Kidney (tissue), 14 donors: ENCODE measurements around the gene PRKAR2B. TPM values are rescaled to one million over a fixed set of nuclear protein-coding genes. Genes with fewer than 3 reads are reported as not detected.
"Not testable (repeated sequence)": the region's sequence is repeated elsewhere in the genome, so short reads cannot be mapped to it uniquely, and the experiment has no call there.

Experiments used
- DNase-seq, 5 donors: peaks; one replicate each; pipeline ENCODE4 v3.0.0-alpha.2; 2013 to 2020
- FAIRE-seq: peaks from 2 replicates; lab custom pipeline; 2012; peaks lifted over from hg19 to GRCh38; lab: Jason Lieb, UNC
- H3K27ac ChIP-seq, 2 donors: one replicate each; pipeline ENCODE4 v1.7.0; 2013; ENCODE audit warnings: low read depth in 2 of 2, low read length in 2 of 2, inconsistent platforms in 1 of 2
- H3K27me3 ChIP-seq: one replicate; pipeline ENCODE4 v1.7.1; 2013; ENCODE audit warnings: low read length, inconsistent platforms; ENCODE audit not compliant: control insufficient read depth, insufficient read depth
- H3K36me3 ChIP-seq, 3 donors: one replicate each; pipeline versions ENCODE4 v1.7.0 to v1.7.1; 2013; ENCODE audit warnings: low read length in 3 of 3, control low read depth in 1 of 3, inconsistent platforms in 1 of 3; ENCODE audit not compliant: insufficient read depth in 3 of 3, control insufficient read depth in 2 of 3
- H3K4me1 ChIP-seq, 3 donors: one replicate each; pipeline versions ENCODE4 v1.7.0 to v1.7.1; 2013; ENCODE audit warnings: low read length in 3 of 3, inconsistent platforms in 1 of 3, low read depth in 1 of 3; ENCODE audit not compliant: control insufficient read depth in 2 of 3, insufficient read depth in 2 of 3
- H3K4me3 ChIP-seq, 3 donors: one replicate each; pipeline versions ENCODE4 v1.7.0 to v1.8.1; 2013; ENCODE audit warnings: low read length in 3 of 3, control low read depth in 1 of 3, inconsistent platforms in 1 of 3
- H3K9ac ChIP-seq, 3 donors: one replicate each; pipeline versions ENCODE4 v1.7.0 to v1.7.1; 2013; ENCODE audit warnings: low read length in 3 of 3, control low read depth in 1 of 3, inconsistent platforms in 1 of 3
- H3K9me3 ChIP-seq, 3 donors: one replicate each; pipeline versions ENCODE4 v1.7.0 to v1.7.1; 2013; ENCODE audit warnings: low read length in 3 of 3, control low read depth in 1 of 3, inconsistent platforms in 1 of 3; ENCODE audit not compliant: control insufficient read depth in 2 of 3, insufficient read depth in 1 of 3
- CTCF ChIP-seq: IDR thresholded peaks from 3 replicates; pipeline ENCODE4 v1.5.1; 2012; ENCODE audit warnings: mild to moderate bottlenecking, moderate library complexity, borderline replicate concordance; ENCODE audit not compliant: insufficient read depth; ENCODE audit errors: extremely low read depth
- intact Hi-C: fragments of 100-400 bp; cut with DNase I; formaldehyde crosslinking; loops from one replicate; pipeline ENCODE4 v1.11.1; 2022
- polyA plus RNA-seq: library from polyadenylated mRNA; stranded (reverse); fragments of 350-450 nt; fragmentation: Illumina TruSeq; extraction: RNeasy Lipid Tissue Mini Kit (QIAGEN cat#74804); gene quantifications from one replicate; pipeline ENCODE4 v1.2.3, GENCODE V29; 2014; ENCODE audit warnings: low read depth, low replicate concordance; ENCODE audit not compliant: insufficient read depth
- total RNA-seq: library from RNA; stranded (reverse); fragmentation: NEBNext Ultra II Directional; extraction: Animal tissue kit (Norgen Biotek cat#: 25700); gene quantifications from one replicate; pipeline ENCODE4 v1.2.1, GENCODE V29; 2021
- donor health status: control.
- donor health status: control.
- donor health status: control.
- donor health status: control.
- donor health status: control.
- donor health status: DM: yes; HTN: yes; CAD: no.
- donor health status: Normal renal cell carcinoma (clear cell type).

Gene PRKAR2B
- total and polyA plus RNA-seq, 2 donors from 2014 or later: 6.9 to 7.3 TPM

- Histone ChIP-seq H3K27ac (no peak overlapping the region), H3K4me1 (no peaks in the 10 kb centered on the region), H3K9me3 (no peaks in the 10 kb centered on the region), H3K27me3 (no peaks in the 10 kb centered on the region), H3K4me3 (no peak overlapping the region), H3K9ac (no peak overlapping the region), H3K36me3 (no peaks in the 10 kb centered on the region)
- DNase-seq: no peak
- no peak for TF ChIP-seq CTCF
- intact Hi-C loops: no loop called here
- no peak for FAIRE-seq
Measured at GRCh38 chr7:107154826-107155225, 110.3 kb downstream of the PRKAR2B start.

GRCh38 chr7:107155726-107156125, 111.2 kb downstream of the PRKAR2B start:
- H3K36me3 ChIP-seq, H3K27me3 ChIP-seq, H3K4me3 ChIP-seq, H3K4me1 ChIP-seq, H3K9me3 ChIP-seq, H3K9ac ChIP-seq, FAIRE-seq, H3K27ac ChIP-seq, DNase-seq, intact Hi-C loops: not testable (repeated sequence)

- no peaks in the 10 kb centered on the region for H3K36me3 ChIP-seq
- FAIRE-seq: no peak
- no peak overlapping the region for H3K4me3 ChIP-seq
- intact Hi-C loops: no loop called here
- H3K27ac ChIP-seq: no peak overlapping the region
- no peaks in the 10 kb centered on the region for H3K27me3 ChIP-seq
- no peak for DNase-seq
- no peak overlapping the region for H3K9ac ChIP-seq
- no peaks in the 10 kb centered on the region for H3K4me1 ChIP-seq
- no peaks in the 10 kb centered on the region for H3K9me3 ChIP-seq
- TF ChIP-seq CTCF: no peak
Measured at GRCh38 chr7:107157091-107157490, 112.6 kb downstream of the PRKAR2B start.

GRCh38 chr7:107158028-107158427, 113.5 kb downstream of the PRKAR2B start:
- Histone ChIP-seq H3K4me1 (no peaks in the 10 kb centered on the region), H3K36me3 (no peaks in the 10 kb centered on the region), H3K4me3 (no peak overlapping the region), H3K9me3 (no peaks in the 10 kb centered on the region), H3K9ac (no peak overlapping the region), H3K27ac (no peak overlapping the region), H3K27me3 (no peaks in the 10 kb centered on the region)
- no peak for TF ChIP-seq CTCF
- DNase-seq: no peak
- intact Hi-C loops: no loop called here
- FAIRE-seq: no peak
